Hepatocyte (in vitro differentiated cells): Measurements from ENCODE around the gene TNS3. TPM values are rescaled to one million over a fixed set of nuclear protein-coding genes. Genes with fewer than 3 reads are reported as not detected.
"Not testable (repeated sequence)": the region's sequence is repeated elsewhere in the genome, so short reads cannot be mapped to it uniquely, and the experiment has no call there.

ENCODE experiments used
- DNase-seq: peaks from one replicate; pipeline ENCODE4 v3.0.0-alpha.2; 2016; ENCODE audit warnings: low spot score
- H2AFZ ChIP-seq: fragments of 200-600 bp; sonication (generic); 2 replicates; pipeline ENCODE4 v1.6.0; 2016; ENCODE audit warnings: antibody characterized with exemption, mild to moderate bottlenecking
- H3K27ac ChIP-seq: fragments of 200-600 bp; sonication (generic); 2 replicates; pipeline ENCODE4 v1.5.1; 2016; ENCODE audit warnings: mild to moderate bottlenecking
- H3K27me3 ChIP-seq: fragments of 200-600 bp; sonication (generic); 2 replicates; pipeline ENCODE4 v1.6.1; 2016
- H3K36me3 ChIP-seq: fragments of 200-600 bp; sonication (generic); replicated peaks from 2 replicates; pipeline ENCODE4 v1.5.1; 2016; ENCODE audit warnings: low read depth; ENCODE audit not compliant: insufficient read depth
- H3K4me1 ChIP-seq: fragments of 200-600 bp; sonication (generic); 2 replicates; pipeline ENCODE4 v1.5.1; 2016; ENCODE audit warnings: mild to moderate bottlenecking, moderate library complexity; ENCODE audit not compliant: insufficient read depth
- H3K4me2 ChIP-seq: fragments of 200-600 bp; sonication (generic); 2 replicates; pipeline ENCODE4 v1.6.0; 2016
- H3K4me3 ChIP-seq: fragments of 200-600 bp; sonication (generic); 2 replicates; pipeline ENCODE4 v1.5.1; 2016; ENCODE audit warnings: mild to moderate bottlenecking
- H3K79me2 ChIP-seq: fragments of 200-600 bp; sonication (generic); 2 replicates; pipeline ENCODE4 v1.6.0; 2017; ENCODE audit warnings: mild to moderate bottlenecking
- H3K9me2 ChIP-seq: fragments of 200-600 bp; sonication (generic); replicated peaks from 2 replicates; pipeline ENCODE4 v1.6.0; 2017; ENCODE audit warnings: mild to moderate bottlenecking; ENCODE audit not compliant: insufficient read depth
- H3K9me3 ChIP-seq: fragments of 200-600 bp; sonication (generic); 2 replicates; pipeline ENCODE4 v1.5.1; 2016; ENCODE audit warnings: low read depth, mild to moderate bottlenecking
- H4K20me1 ChIP-seq: fragments of 200-600 bp; sonication (generic); 2 replicates; pipeline ENCODE4 v1.6.0; 2016; ENCODE audit warnings: mild to moderate bottlenecking; ENCODE audit not compliant: insufficient read depth, poor library complexity, severe bottlenecking
- CTCF ChIP-seq: fragments of 200-600 bp; sonication (generic); IDR thresholded peaks from 2 replicates; pipeline ENCODE4 v1.5.1; 2016; ENCODE audit warnings: antibody characterized with exemption, mild to moderate bottlenecking; ENCODE audit not compliant: poor library complexity
- EZH2 ChIP-seq: fragments of 200-600 bp; sonication (generic); IDR thresholded peaks from 2 replicates; pipeline ENCODE4 v1.6.1; 2016; ENCODE audit warnings: antibody characterized with exemption, mild to moderate bottlenecking, borderline replicate concordance
- EZH2phosphoT487 ChIP-seq: fragments of 200-600 bp; sonication (generic); IDR thresholded peaks from one replicate; pipeline ENCODE4 v1.6.1; 2018; ENCODE audit warnings: antibody characterized with exemption, mild to moderate bottlenecking, low read depth, moderate library complexity; ENCODE audit not compliant: unreplicated experiment, severe bottlenecking
- WGBS: methylation state at CpG from one replicate; pipeline ENCODE4 v1.1.6; 2016; ENCODE audit warnings: low lambda C conversion rate; ENCODE audit errors: missing lambda C conversion rate; 5-methylcytosine and 5-hydroxymethylcytosine counted together
- polyA plus RNA-seq: library from polyadenylated mRNA; unstranded; fragments of >200 nt; fragmentation: Nextera tagmentation; extraction: Ambion mirVana; gene quantifications from 2 replicates; pipeline ENCODE4 v1.2.1, GENCODE V29; 2016
- total RNA-seq: library from RNA; depleted of rRNA; stranded (reverse); fragments of >200 nt; gene quantifications from 2 replicates; pipeline ENCODE4 v1.2.3, GENCODE V29; 2014

The TNS3 gene
- total and polyA plus RNA-seq, 2 experiments from 2014 or later: 30.0 to 73.3 TPM

GRCh38 chr7:47544416-47544815, 37.5 kb downstream of the TNS3 start:
- Histone ChIP-seq H3K79me2 (peaks cover 98% of the 10 kb centered on the region), H3K4me2 (no peak overlapping the region), H3K4me1 (peaks cover 42% of the 10 kb centered on the region), H3K36me3 (no peaks in the 10 kb centered on the region), H3K4me3 (no peak overlapping the region), H3K27ac (no peak overlapping the region), H3K9me2 (no peaks in the 10 kb centered on the region), H2AFZ (no peak overlapping the region), H3K27me3 (no peaks in the 10 kb centered on the region), H4K20me1 (peaks cover 2% of the 10 kb centered on the region), H3K9me3 (no peaks in the 10 kb centered on the region)
- no peak for DNase-seq
- TF ChIP-seq EZH2: no peak
- no peak for TF ChIP-seq CTCF
- no peak for TF ChIP-seq EZH2phosphoT487
- WGBS: 89% methylated on average over 3 of the region's 3 CpGs

GRCh38 chr7:47543714-47544113, 38.2 kb downstream of the TNS3 start:
- no peak for DNase-seq
- peaks cover 98% of the 10 kb centered on the region for H3K79me2 ChIP-seq
- H2AFZ ChIP-seq: no peak overlapping the region
- no peaks in the 10 kb centered on the region for H3K9me2 ChIP-seq
- 86% methylated on average over 6 of the region's 6 CpGs for whole genome bisulfite sequencing
- H3K4me3 ChIP-seq: no peak overlapping the region
- peaks cover 2% of the 10 kb centered on the region for H4K20me1 ChIP-seq
- no peaks in the 10 kb centered on the region for H3K9me3 ChIP-seq
- H3K4me1 ChIP-seq: peaks cover 49% of the 10 kb centered on the region
- H3K27me3 ChIP-seq: no peaks in the 10 kb centered on the region
- H3K27ac ChIP-seq: no peak overlapping the region
- H3K36me3 ChIP-seq: no peaks in the 10 kb centered on the region
- no peak overlapping the region for H3K4me2 ChIP-seq
- TF ChIP-seq EZH2: no peak

GRCh38 chr7:47543056-47543455, 38.9 kb downstream of the TNS3 start:
- H3K9me3 ChIP-seq: no peaks in the 10 kb centered on the region
- no peak overlapping the region for H2AFZ ChIP-seq
- TF ChIP-seq CTCF: no peak
- TF ChIP-seq EZH2phosphoT487: no peak
- no peak for TF ChIP-seq EZH2
- no peak overlapping the region for H3K27ac ChIP-seq
- no peaks in the 10 kb centered on the region for H3K27me3 ChIP-seq
- peaks cover 98% of the 10 kb centered on the region for H3K79me2 ChIP-seq
- peaks cover 2% of the 10 kb centered on the region for H4K20me1 ChIP-seq
- no peak for DNase-seq
- H3K36me3 ChIP-seq: no peaks in the 10 kb centered on the region
- peaks cover 53% of the 10 kb centered on the region for H3K4me1 ChIP-seq
- WGBS: 96% methylated on average over 4 of the region's 4 CpGs
- H3K9me2 ChIP-seq: no peaks in the 10 kb centered on the region
- H3K4me2 ChIP-seq: no peak overlapping the region
- no peak overlapping the region for H3K4me3 ChIP-seq

GRCh38 chr7:47542051-47542450, 39.9 kb downstream of the TNS3 start:
- H3K36me3 ChIP-seq: no peaks in the 10 kb centered on the region
- H3K27me3 ChIP-seq: no peaks in the 10 kb centered on the region
- no peak overlapping the region for H3K4me3 ChIP-seq
- no peak overlapping the region for H2AFZ ChIP-seq
- H3K4me2 ChIP-seq: no peak overlapping the region
- H3K9me2 ChIP-seq: no peaks in the 10 kb centered on the region
- H3K4me1 ChIP-seq: peaks cover 52% of the 10 kb centered on the region
- peak overlapping the region; percentile 80 for H3K27ac ChIP-seq
- peaks cover 98% of the 10 kb centered on the region for H3K79me2 ChIP-seq
- TF ChIP-seq CTCF: no peak
- no peak for TF ChIP-seq EZH2phosphoT487
- no peak for TF ChIP-seq EZH2
- peaks cover 2% of the 10 kb centered on the region for H4K20me1 ChIP-seq
- WGBS: 92% methylated on average over 3 of the region's 3 CpGs
- no peaks in the 10 kb centered on the region for H3K9me3 ChIP-seq
- DNase-seq: no peak

- not testable (repeated sequence) for H2AFZ ChIP-seq, H3K4me2 ChIP-seq, H3K4me3 ChIP-seq, H3K9me2 ChIP-seq, H3K9me3 ChIP-seq, H4K20me1 ChIP-seq, H3K36me3 ChIP-seq, DNase-seq, H3K27me3 ChIP-seq
- WGBS: 80% methylated on average over 9 of the region's 9 CpGs
- Histone ChIP-seq H3K79me2 (peaks cover 99% of the 10 kb centered on the region), H3K27ac (peak overlapping the region; percentile 80), H3K4me1 (peaks cover 52% of the 10 kb centered on the region)
Observed at GRCh38 chr7:47541485-47541884, 40.4 kb downstream of the TNS3 start.
